Fibroblast of villous mesenchyme (primary cell): Measurements from ENCODE around the gene PLA2G4C. TPM values are rescaled to one million over a fixed set of nuclear protein-coding genes. Genes with fewer than 3 reads are reported as not detected.

Source experiments
- DNase-seq: peaks from one replicate; pipeline ENCODE4 v3.0.0-alpha.2; 2010; ENCODE audit warnings: low read depth
- H3K4me3 ChIP-seq: 2 replicates; pipeline ENCODE4 v1.5.1; 2011; ENCODE audit warnings: low read depth, mild to moderate bottlenecking, low read length
- CTCF ChIP-seq: IDR thresholded peaks from 2 replicates; pipeline ENCODE4 v1.5.1; 2012; ENCODE audit warnings: low read depth, mild to moderate bottlenecking, low read length; ENCODE audit not compliant: insufficient read depth
- total RNA-seq: library from RNA; depleted of rRNA; stranded (reverse); fragments of >200 nt; gene quantifications from 2 replicates; pipeline ENCODE4 v1.2.3, GENCODE V29; 2012

PLA2G4C gene
- total RNA-seq, 1 donor = 22.5 TPM

GRCh38 chr19:48123907-48124651 lies 13.5 kb upstream of the PLA2G4C start:
- peak; percentile 29 for DNase-seq
- no peak overlapping the region for H3K4me3 ChIP-seq
- TF ChIP-seq CTCF = peak; percentile 2

GRCh38 chr19:48122421-48122820 lies 11.8 kb upstream of the PLA2G4C start:
- no peak for DNase-seq
- TF ChIP-seq CTCF = no peak
- no peak overlapping the region for H3K4me3 ChIP-seq

GRCh38 chr19:48121909-48122371 lies 11.3 kb upstream of the PLA2G4C start:
- DNase-seq = no peak

GRCh38 chr19:48121066-48121465 lies 10.4 kb upstream of the PLA2G4C start:
- no peak overlapping the region for H3K4me3 ChIP-seq
- no peak for TF ChIP-seq CTCF
- no peak for DNase-seq

More at GRCh38 chr19:48121909-48122371, 11.3 kb upstream of the PLA2G4C start:
- no peak overlapping the region for H3K4me3 ChIP-seq
- TF ChIP-seq CTCF = no peak

GRCh38 chr19:48120505-48120904 lies 9.9 kb upstream of the PLA2G4C start:
- no peak for TF ChIP-seq CTCF
- no peak for DNase-seq
- no peak overlapping the region for H3K4me3 ChIP-seq

GRCh38 chr19:48118131-48118517 lies 7.5 kb upstream of the PLA2G4C start:
- no peak for DNase-seq
- TF ChIP-seq CTCF = no peak
- no peak overlapping the region for H3K4me3 ChIP-seq
